Motor neuron (in vitro differentiated cells): Measurements from ENCODE around the gene CHN2. TPM values are rescaled to one million over a fixed set of nuclear protein-coding genes. Genes with fewer than 3 reads are reported as not detected.
A peak's percentile ranks its signal among the peaks of the same experiment; 100 is the strongest.

Experiments
- ATAC-seq, 8 experiments: fragments of 200-7000 bp; cut with Tn5 transposase; replicated peaks in 6 of 8; 2 replicates each; pipeline ENCODE4 v1.8.0; 2021; ENCODE audit warnings: mild to moderate bottlenecking in 8 of 8, moderate library complexity in 8 of 8
- H3K27ac ChIP-seq, 2 donors: fragments of 250-450 bp; sonication (Bioruptor Pico); 2 replicates each; pipeline ENCODE4 v1.9.0; 2021; ENCODE audit warnings: antibody characterized with exemption in 2 of 2, mild to moderate bottlenecking in 2 of 2, moderate library complexity in 1 of 2
- H3K4me1 ChIP-seq, 2 donors: fragments of 250-450 bp; sonication (Bioruptor Pico); replicated peaks in 1 of 2; 2 replicates each; pipeline ENCODE4 v1.6.1; 2021; ENCODE audit warnings: antibody characterized with exemption in 2 of 2, mild to moderate bottlenecking in 2 of 2, moderate library complexity in 1 of 2
- H3K4me3 ChIP-seq, 5 donors: fragments of 250-450 bp; sonication (Bioruptor Pico); 2 replicates each; pipeline ENCODE4 v1.9.0; 2021; ENCODE audit warnings: antibody characterized with exemption in 5 of 5, mild to moderate bottlenecking in 5 of 5, moderate library complexity in 4 of 5
- WGBS, 10 experiments: fragments of 450-650 bp; shearing (Covaris generic); methylation state at CpG; one replicate each; pipeline ENCODE4 v1.0.0; 2022; 5-methylcytosine and 5-hydroxymethylcytosine counted together
- in situ Hi-C, 9 experiments: fragments of 400-800 bp; cut with MboI; loops; one replicate each; pipeline ENCODE4 v1.15.0; 2021; ENCODE audit warnings: low sequenced_read_pairs in 9 of 9, low pct_unique_long_range_greater_than_20kb in 2 of 9; ENCODE audit not compliant: unreplicated experiment in 9 of 9
- total RNA-seq, 8 experiments: library from RNA; unstranded; fragments of 300-600 nt; gene quantifications; 2 replicates each; pipeline versions ENCODE4 v1.2.3 to v1.2.4, GENCODE V29; 2022

CHN2 gene
- total RNA-seq, 8 experiments from 2014 or later: 2.6 to 28.8 (median 14.8) TPM

GRCh38 chr7:29192811-29193210 lies 1.8 kb upstream of the CHN2 start:
- in situ Hi-C loops: loop anchor here in 4 of 9 experiments (10.0 to 25.0 kb wide), 2 partner anchors 212 to 219 kb away; no protein-coding TSS in a partner anchor
- ATAC-seq: no peak
- WGBS, 10 experiments: 83 to 100% (median 92%) methylated on average over 1 to 7 of the region's 8 CpGs; no CpG with 5 or more reads in 3 of the 10 experiments
- Histone ChIP-seq H3K4me1 (peaks cover 25 to 41% of the 10 kb centered on the region in 2 donors), H3K4me3 (no peak overlapping the region), H3K27ac (no peak overlapping the region)

- Histone ChIP-seq H3K27ac (peak overlapping the region; percentile 81 to 83), H3K4me3 (peak overlapping the region; percentile 63 to 87 (median 86)), H3K4me1 (peaks cover 25 to 45% of the 10 kb centered on the region in 2 donors)
- peak in 2 of 8 experiments; percentile 25 to 27 for ATAC-seq
- in situ Hi-C loops: loop anchor here in 4 of 9 experiments (10.0 to 25.0 kb wide), 2 partner anchors 211 to 219 kb away; no protein-coding TSS in a partner anchor
- 20 to 76% (median 56%) methylated on average over 3 to 8 of the region's 26 CpGs; no CpG with 5 or more reads in 1 of the 10 experiments for WGBS, 10 experiments
Measured at GRCh38 chr7:29193316-29194205, 1.0 kb upstream of the CHN2 start.

GRCh38 chr7:29194206-29194593 lies 375 bp upstream of the CHN2 start:
- peak in 4 of 8 experiments; percentile 33 to 59 (median 44) for ATAC-seq
- in situ Hi-C loops: loop anchor here in 4 of 9 experiments (10.0 to 25.0 kb wide), 2 partner anchors 211 to 218 kb away; no protein-coding TSS in a partner anchor
- peak overlapping the region; percentile 81 to 83 for H3K27ac ChIP-seq
- no CpG with 5 or more reads among the region's 40 CpGs for WGBS, 10 experiments
- peak overlapping the region; percentile 63 to 87 (median 86) for H3K4me3 ChIP-seq
- H3K4me1 ChIP-seq: peaks cover 25 to 49% of the 10 kb centered on the region in 2 donors

DNA sequence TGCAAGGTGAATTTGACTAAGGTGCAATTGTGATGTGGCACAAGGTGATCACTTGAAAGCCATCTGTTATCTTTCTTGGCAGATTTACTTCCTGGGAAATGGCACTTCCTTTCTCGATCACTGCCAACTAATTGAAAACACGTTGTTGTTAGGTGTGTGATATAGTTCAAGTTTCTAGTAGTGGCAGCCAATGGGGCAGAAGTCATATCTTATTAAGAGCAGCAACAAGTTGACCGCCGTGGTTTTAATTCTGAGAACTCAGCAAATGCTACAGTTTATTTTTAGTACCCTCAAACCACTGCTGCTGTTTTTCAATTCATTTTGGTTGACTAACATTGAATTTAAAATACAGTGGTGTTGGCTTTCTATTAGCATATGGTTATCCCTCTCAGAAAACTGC lies 1.6 kb downstream of the CHN2 start:
- Histone ChIP-seq H3K4me3 (peak overlapping the region; percentile 63 to 87 (median 86)), H3K4me1 (peaks cover 15 to 46% of the 10 kb centered on the region in 2 donors), H3K27ac (no peak overlapping the region)
- WGBS, 10 experiments: 0 to 88% (median 39%) methylated on average over 1 to 4 of the region's 4 CpGs; no CpG with 5 or more reads in 4 of the 10 experiments
- no peak for ATAC-seq
- in situ Hi-C loops: loop anchor here in 4 of 9 experiments (10.0 to 25.0 kb wide), 2 partner anchors 209 to 216 kb away; no protein-coding TSS in a partner anchor

DNA sequence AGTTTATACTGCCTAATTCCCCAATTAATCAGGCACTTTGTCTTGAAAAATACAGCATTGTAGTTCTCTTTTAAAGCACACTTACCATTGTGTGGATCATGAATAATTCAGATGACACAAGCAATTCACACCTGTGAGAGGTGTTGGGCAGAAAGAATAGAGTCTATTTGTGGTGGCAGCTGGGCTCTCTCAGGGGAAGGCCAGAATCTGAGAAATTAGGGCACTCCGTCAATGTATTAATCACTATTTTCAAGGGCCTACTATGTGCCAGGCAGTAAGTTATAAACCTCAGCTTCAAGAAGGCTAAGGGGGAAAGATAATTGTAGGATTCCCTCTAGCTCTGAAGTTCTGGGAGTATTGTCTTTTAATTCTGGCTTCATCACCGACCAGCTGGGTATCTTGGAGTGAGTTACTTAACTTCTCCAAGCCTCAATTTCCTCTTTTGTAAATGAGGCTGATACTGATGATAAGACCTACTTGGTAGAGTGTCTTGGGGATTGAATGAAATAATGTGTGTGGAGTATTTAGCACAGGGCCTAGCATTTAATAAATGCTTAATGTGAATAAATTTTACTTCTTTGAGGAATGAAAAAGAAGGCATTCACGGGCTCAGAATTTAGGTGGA lies 2.5 kb downstream of the CHN2 start:
- peaks cover 15 to 48% of the 10 kb centered on the region in 2 donors for H3K4me1 ChIP-seq
- ATAC-seq: no peak
- no peak overlapping the region for H3K27ac ChIP-seq
- in situ Hi-C loops: loop anchor here in 4 of 9 experiments (10.0 to 25.0 kb wide), 2 partner anchors 208 to 215 kb away; no protein-coding TSS in a partner anchor
- 10 to 100% (median 70%) methylated on average over 1 to 3 of the region's 3 CpGs; no CpG with 5 or more reads in 4 of the 10 experiments for WGBS, 10 experiments
- H3K4me3 ChIP-seq: no peak overlapping the region

GRCh38 chr7:29197916-29198315 lies 3.3 kb downstream of the CHN2 start:
- no peak for ATAC-seq
- Histone ChIP-seq H3K4me1 (peaks cover 15 to 56% of the 10 kb centered on the region in 2 donors), H3K27ac (no peak overlapping the region), H3K4me3 (no peak overlapping the region)
- in situ Hi-C loops: loop anchor here in 4 of 9 experiments (10.0 to 25.0 kb wide), 2 partner anchors 207 to 214 kb away; no protein-coding TSS in a partner anchor
- WGBS, 10 experiments: 50 to 100% (median 73%) methylated on average over 1 to 3 of the region's 3 CpGs; no CpG with 5 or more reads in 3 of the 10 experiments

DNA sequence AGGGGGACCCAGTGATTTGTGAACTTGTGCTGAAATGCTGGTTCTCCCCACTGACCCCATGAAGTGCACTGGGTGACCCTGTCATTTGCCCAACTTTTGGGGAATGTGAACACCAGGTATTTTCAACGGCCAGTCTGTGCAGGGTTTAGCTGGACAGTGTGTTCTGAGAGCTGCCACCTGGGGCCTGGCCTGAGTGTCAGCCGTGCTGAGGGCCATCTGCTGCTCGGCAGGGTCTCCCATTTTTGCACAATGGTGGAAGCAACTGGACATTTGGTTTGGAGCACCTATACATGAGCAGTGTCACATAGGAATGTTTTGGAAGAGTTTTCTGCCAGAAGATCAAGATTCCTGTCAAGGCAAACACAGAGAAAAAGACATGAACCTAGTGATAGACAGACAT lies 5.2 kb downstream of the CHN2 start:
- Histone ChIP-seq H3K4me3 (no peak overlapping the region), H3K27ac (no peak overlapping the region), H3K4me1 (peaks cover 17 to 63% of the 10 kb centered on the region in 2 donors)
- in situ Hi-C loops: loop anchor here in 4 of 9 experiments (10.0 to 25.0 kb wide), 2 partner anchors 205 to 213 kb away; no protein-coding TSS in a partner anchor
- ATAC-seq: no peak
- 40 to 83% (median 60%) methylated on average over 1 to 3 of the region's 3 CpGs; no CpG with 5 or more reads in 6 of the 10 experiments for WGBS, 10 experiments

GRCh38 chr7:29202651-29203069 lies 8.1 kb downstream of the CHN2 start:
- peaks cover 15 to 56% of the 10 kb centered on the region in 2 donors for H3K4me1 ChIP-seq
- no peak for ATAC-seq
- no peak overlapping the region for H3K4me3 ChIP-seq
- WGBS, 10 experiments: 95 to 100% (median 100%) methylated on average over 1 to 4 of the region's 5 CpGs; no CpG with 5 or more reads in 1 of the 10 experiments
- H3K27ac ChIP-seq: no peak overlapping the region
- in situ Hi-C loops: no loop called here

GRCh38 chr7:29204491-29205272 lies 10.1 kb downstream of the CHN2 start:
- 0 to 85% (median 36%) methylated on average over 1 to 6 of the region's 6 CpGs for WGBS, 10 experiments
- ATAC-seq: peak in 1 of 8 experiments; percentile 81
- Histone ChIP-seq H3K4me3 (no peak overlapping the region), H3K27ac (no peak overlapping the region), H3K4me1 (peaks cover 15 to 47% of the 10 kb centered on the region in 2 donors)
- in situ Hi-C loops: no loop called here

DNA sequence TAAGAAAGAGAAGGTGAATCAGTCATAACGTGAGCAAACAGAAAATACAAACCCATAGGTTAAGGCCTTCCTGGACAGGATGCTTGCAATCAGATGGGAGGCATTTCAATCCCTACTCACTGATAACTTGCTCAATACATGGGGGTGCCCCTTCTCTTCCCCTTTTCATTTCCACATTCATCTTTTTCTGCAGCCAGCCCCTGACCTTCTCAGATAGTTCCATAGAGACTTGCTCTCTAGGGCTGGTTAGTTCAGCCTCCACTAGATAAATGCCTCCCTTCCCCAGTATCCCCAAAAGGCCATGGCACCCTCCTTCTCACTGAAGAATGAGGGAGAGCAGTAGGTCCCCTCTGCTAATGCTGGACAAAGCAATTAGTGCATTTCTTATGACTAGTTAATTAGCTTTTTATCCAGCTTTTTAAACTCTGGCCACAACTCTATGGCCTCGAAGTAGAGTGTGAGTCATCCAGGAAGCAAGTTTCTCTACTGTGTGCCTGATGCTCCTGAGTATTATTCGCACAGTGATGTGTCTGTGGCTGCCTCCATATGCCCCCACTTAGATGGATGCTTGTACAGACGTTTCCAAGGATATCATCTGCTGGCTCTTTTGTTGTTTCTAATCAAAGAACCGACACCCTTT lies 12.7 kb downstream of the CHN2 start:
- H3K4me3 ChIP-seq: no peak overlapping the region
- WGBS, 10 experiments: 29 to 100% (median 45%) methylated on average over 1 to 5 of the region's 5 CpGs; no CpG with 5 or more reads in 1 of the 10 experiments
- ATAC-seq: peak; percentile 41 to 99 (median 93)
- in situ Hi-C loops: no loop called here
- no peak overlapping the region for H3K27ac ChIP-seq
- H3K4me1 ChIP-seq: peaks cover 15 to 37% of the 10 kb centered on the region in 2 donors

DNA sequence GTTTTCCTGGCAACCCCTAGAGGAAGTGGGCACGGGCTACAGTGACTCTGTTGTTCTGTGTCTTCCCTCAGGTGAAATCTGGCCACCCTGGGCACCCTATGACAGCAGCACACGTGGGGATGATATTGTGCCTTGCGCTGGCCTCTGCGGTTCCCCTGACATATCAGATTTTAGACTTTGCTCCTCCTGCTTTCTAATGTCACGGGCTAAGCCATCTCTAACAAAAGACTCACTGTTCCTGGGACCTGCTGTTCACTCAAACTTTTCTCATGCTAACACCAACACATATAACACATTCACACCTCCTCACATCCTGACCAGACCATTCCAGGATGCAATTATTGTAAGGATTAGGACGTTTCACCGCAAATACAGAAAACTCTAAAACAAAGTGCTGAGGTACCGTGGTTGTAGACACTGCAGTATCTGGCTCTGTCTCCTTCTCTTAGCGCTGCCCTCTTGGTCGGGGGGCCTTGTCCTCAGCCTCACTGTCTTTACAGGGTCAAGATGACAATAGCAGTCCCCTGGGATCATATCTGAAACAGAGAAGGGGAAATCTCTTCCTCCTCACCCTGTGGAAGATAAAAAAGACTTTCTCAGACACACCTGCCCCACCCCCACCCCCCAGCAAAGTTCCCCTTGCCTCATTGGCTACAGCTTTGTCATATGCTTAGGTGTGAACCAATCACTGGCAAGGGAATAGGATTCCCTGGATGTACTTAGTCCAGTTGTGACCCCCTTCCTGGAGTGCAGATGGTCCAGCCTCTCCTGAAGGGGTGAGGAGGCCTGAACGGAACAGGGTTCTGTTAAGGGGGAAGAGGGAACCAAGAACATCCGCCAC lies 14.1 kb downstream of the CHN2 start:
- no peak overlapping the region for H3K4me3 ChIP-seq
- H3K27ac ChIP-seq: no peak overlapping the region
- in situ Hi-C loops: no loop called here

More for the DNA sequence above, 14.1 kb downstream of the CHN2 start:
- whole genome bisulfite sequencing, 10 experiments: 55 to 100% (median 78%) methylated on average over 1 to 8 of the region's 12 CpGs; no CpG with 5 or more reads in 2 of the 10 experiments
- ATAC-seq: no peak
- peaks cover 15 to 26% of the 10 kb centered on the region in 2 donors for H3K4me1 ChIP-seq
